Left lung (tissue), 10 donors: ENCODE data around the gene EIF2B5. TPM values are rescaled to one million over a fixed set of nuclear protein-coding genes. Genes with fewer than 3 reads are reported as not detected.
A peak's percentile ranks its signal among the peaks of the same experiment; 100 is the strongest.

Experiments used
- ATAC-seq: fragments of 200-7000 bp; cut with Tn5 transposase; one replicate; pipeline ENCODE4 v1.9.1; 2020; ENCODE audit warnings: moderate library complexity
- DNase-seq, 4 donors: peaks; one replicate each; pipeline ENCODE4 v3.0.0-alpha.2; 2013 to 2020
- H3K27ac ChIP-seq, 2 donors: fragments of 200-600 bp; sonication (generic) in 1 of 2; one replicate each; pipeline versions ENCODE4 v1.5.0 to v1.8.0; 2020 to 2021
- H3K27me3 ChIP-seq, 2 donors: fragments of 200-600 bp; sonication (generic) in 1 of 2; one replicate each; pipeline versions ENCODE4 v1.5.0 to v1.8.0; 2020 to 2021
- H3K36me3 ChIP-seq, 2 donors: fragments of 200-600 bp; sonication (generic) in 1 of 2; one replicate each; pipeline versions ENCODE4 v1.5.0 to v1.8.0; 2020 to 2021
- H3K4me1 ChIP-seq, 2 donors: fragments of 200-600 bp; one replicate each; pipeline ENCODE4 v1.8.0; 2021
- H3K4me3 ChIP-seq, 2 donors: fragments of 200-600 bp; sonication (generic) in 1 of 2; one replicate each; pipeline versions ENCODE4 v1.5.0 to v1.8.0; 2020 to 2021; ENCODE audit warnings: mild to moderate bottlenecking in 1 of 2
- H3K9me3 ChIP-seq, 2 donors: fragments of 200-600 bp; sonication (generic) in 1 of 2; one replicate each; pipeline versions ENCODE4 v1.5.0 to v1.8.0; 2020 to 2021
- CTCF ChIP-seq, 2 donors: fragments of 200-600 bp; sonication (generic) in 1 of 2; IDR thresholded peaks; one replicate each; pipeline versions ENCODE4 v1.5.0 to v1.8.0; 2021; ENCODE audit warnings: antibody characterized with exemption in 2 of 2
- intact Hi-C, 2 donors: fragments of 100-400 bp; cut with DNase I; formaldehyde crosslinking; loops; one replicate each; pipeline versions ENCODE4 v1.11.2 to v1.14.2; 2022
- polyA plus RNA-seq, 6 donors: library from polyadenylated mRNA; unstranded; fragments of 120-200 nt; gene quantifications; one replicate each; pipeline ENCODE4 v1.2.1, GENCODE V29; 2013; ENCODE audit not compliant: insufficient read length in 6 of 6
- total RNA-seq, 2 donors: library from RNA; stranded (reverse); fragmentation: NEBNext Ultra II Directional; extraction: Animal tissue kit (Norgen Biotek cat#: 25700); gene quantifications; one replicate each; pipeline ENCODE4 v1.2.1, GENCODE V29; 2021
- donor health status: DM: no; HTN: yes; CAD: no.
- donor health status: DM: no; HTN: no; CAD: no.

The EIF2B5 gene
- total and polyA plus RNA-seq, 8 donors: 32.2 to 66.3 (median 56.7) TPM

GRCh38 chr3:184166671-184167070 lies 31.5 kb downstream of the EIF2B5 start:
- no peak for DNase-seq

DNA sequence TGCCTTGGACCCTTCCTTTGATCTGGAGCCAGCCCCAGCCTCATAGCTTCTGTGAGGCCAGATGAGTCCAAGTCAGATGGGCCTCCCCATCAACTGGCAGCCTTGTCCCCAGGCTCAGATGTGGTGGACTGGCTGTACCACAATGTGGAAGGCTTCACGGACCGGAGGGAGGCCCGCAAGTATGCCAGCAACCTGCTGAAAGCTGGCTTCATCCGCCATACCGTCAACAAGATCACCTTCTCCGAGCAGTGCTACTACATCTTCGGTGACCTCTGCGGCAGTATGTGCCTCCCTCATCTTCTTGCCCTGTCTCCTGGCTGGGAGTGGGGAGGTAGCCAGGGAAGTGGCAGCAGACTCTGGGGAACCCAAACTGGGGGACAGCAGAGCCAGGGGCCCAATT lies 32.6 kb downstream of the EIF2B5 start:
- Histone ChIP-seq H3K4me3 (no peak overlapping the region), H3K36me3 (peaks cover 0 to 97% of the 10 kb centered on the region in 2 donors), H3K4me1 (no peaks in the 10 kb centered on the region), H3K27ac (no peak overlapping the region), H3K27me3 (no peaks in the 10 kb centered on the region), H3K9me3 (no peaks in the 10 kb centered on the region)
- DNase-seq: no peak
- TF ChIP-seq CTCF (IDR thresholded peaks at IDR 0.05): no peak
- no peak for ATAC-seq
- intact Hi-C loops: no loop called here

More at GRCh38 chr3:184166671-184167070, 31.5 kb downstream of the EIF2B5 start:
- H3K4me3 ChIP-seq: no peak overlapping the region
- no peak overlapping the region for H3K27ac ChIP-seq
- H3K27me3 ChIP-seq: no peaks in the 10 kb centered on the region
- peaks cover 0 to 5% of the 10 kb centered on the region in 2 donors for H3K4me1 ChIP-seq
- no peak for TF ChIP-seq CTCF (IDR thresholded peaks at IDR 0.05)
- H3K9me3 ChIP-seq: no peaks in the 10 kb centered on the region
- ATAC-seq: no peak
- peaks cover 0 to 92% of the 10 kb centered on the region in 2 donors for H3K36me3 ChIP-seq
- intact Hi-C loops: no loop called here

GRCh38 chr3:184168363-184169120 lies 33.4 kb downstream of the EIF2B5 start:
- ATAC-seq (peak; percentile 13), DNase-seq (no peak)
- H3K4me1 ChIP-seq: no peaks in the 10 kb centered on the region
- no peaks in the 10 kb centered on the region for H3K9me3 ChIP-seq
- no peak for TF ChIP-seq CTCF (IDR thresholded peaks at IDR 0.05)
- no peaks in the 10 kb centered on the region for H3K27me3 ChIP-seq
- H3K4me3 ChIP-seq: no peak overlapping the region
- intact Hi-C loops: no loop called here
- H3K36me3 ChIP-seq: peaks cover 0 to 91% of the 10 kb centered on the region in 2 donors
- H3K27ac ChIP-seq: no peak overlapping the region

GRCh38 chr3:184169896-184170875 lies 35.0 kb downstream of the EIF2B5 start:
- no peak overlapping the region for H3K4me3 ChIP-seq
- no peak overlapping the region for H3K27ac ChIP-seq
- TF ChIP-seq CTCF (IDR thresholded peaks at IDR 0.05): no peak
- H3K36me3 ChIP-seq: peaks cover 0 to 74% of the 10 kb centered on the region in 2 donors
- H3K27me3 ChIP-seq: no peaks in the 10 kb centered on the region
- DNase-seq (no peak), ATAC-seq (no peak)
- H3K9me3 ChIP-seq: no peaks in the 10 kb centered on the region
- H3K4me1 ChIP-seq: peaks cover 0 to 6% of the 10 kb centered on the region in 2 donors
- intact Hi-C loops: no loop called here

GRCh38 chr3:184171562-184171961 lies 36.4 kb downstream of the EIF2B5 start:
- DNase-seq: no peak
- intact Hi-C loops: no loop called here
- no peaks in the 10 kb centered on the region for H3K9me3 ChIP-seq
- no peak for TF ChIP-seq CTCF (IDR thresholded peaks at IDR 0.05)
- H3K27ac ChIP-seq: no peak overlapping the region
- H3K36me3 ChIP-seq: peaks cover 0 to 60% of the 10 kb centered on the region in 2 donors
- H3K27me3 ChIP-seq: no peaks in the 10 kb centered on the region
- peaks cover 7 to 18% of the 10 kb centered on the region in 2 donors for H3K4me1 ChIP-seq
- ATAC-seq: no peak
- H3K4me3 ChIP-seq: no peak overlapping the region
